Neural progenitor cell (in vitro differentiated cells): ENCODE data around the gene COTL1.

Experiments
- EZH2phosphoT487 ChIP-seq: fragments of 200-600 bp; sonication (generic); IDR thresholded peaks from 2 replicates; pipeline ENCODE4 v1.6.1; 2017; ENCODE audit warnings: antibody characterized with exemption
- TF ChIP-seq, protein P1 (sequence below): fragments of 200-600 bp; sonication (generic); IDR thresholded peaks from 2 replicates; pipeline ENCODE4 v1.5.1; 2017; ENCODE audit warnings: antibody characterized with exemption, mild to moderate bottlenecking

DNA sequence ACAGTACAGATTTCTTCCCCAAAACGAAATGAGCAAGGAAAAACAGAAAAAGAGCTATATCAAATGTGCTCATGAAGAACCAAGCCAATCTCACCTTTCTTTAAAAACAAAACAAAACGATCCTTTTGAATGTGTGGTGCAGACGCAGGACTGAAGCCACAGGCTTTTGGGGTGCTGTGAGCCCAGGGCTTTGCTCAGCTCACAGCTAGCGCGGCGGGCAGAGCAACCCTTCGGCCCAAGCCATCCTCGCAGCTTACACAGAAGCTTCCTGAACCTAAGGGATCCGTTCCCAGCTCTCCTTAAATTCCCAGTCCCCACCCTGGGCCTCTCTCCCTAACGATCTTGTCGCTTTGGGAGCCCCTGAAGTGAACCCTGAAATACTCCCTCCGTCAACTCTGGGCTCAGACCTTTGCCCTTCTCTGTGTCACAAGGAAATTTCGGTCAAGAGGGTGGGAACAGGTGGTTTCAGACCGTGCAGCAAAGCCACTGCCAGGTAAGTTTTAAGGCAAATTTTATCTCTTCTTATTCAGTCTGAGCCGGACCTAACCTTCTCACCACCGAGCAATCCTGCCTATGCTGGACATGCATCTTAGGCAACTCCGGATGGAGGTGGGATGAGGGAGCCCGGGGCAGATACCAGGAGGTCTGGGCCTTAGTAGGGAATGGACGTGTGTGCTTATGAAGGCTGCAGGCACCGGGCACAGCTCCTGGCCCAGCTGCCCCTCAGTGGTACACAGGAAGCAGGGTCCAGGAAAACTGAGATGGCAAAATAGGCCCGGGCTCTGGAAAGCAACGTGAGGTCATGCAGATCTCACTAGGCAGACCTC lies 52.0 kb downstream of the COTL1 start:
- TF ChIP-seq, protein P1, sequence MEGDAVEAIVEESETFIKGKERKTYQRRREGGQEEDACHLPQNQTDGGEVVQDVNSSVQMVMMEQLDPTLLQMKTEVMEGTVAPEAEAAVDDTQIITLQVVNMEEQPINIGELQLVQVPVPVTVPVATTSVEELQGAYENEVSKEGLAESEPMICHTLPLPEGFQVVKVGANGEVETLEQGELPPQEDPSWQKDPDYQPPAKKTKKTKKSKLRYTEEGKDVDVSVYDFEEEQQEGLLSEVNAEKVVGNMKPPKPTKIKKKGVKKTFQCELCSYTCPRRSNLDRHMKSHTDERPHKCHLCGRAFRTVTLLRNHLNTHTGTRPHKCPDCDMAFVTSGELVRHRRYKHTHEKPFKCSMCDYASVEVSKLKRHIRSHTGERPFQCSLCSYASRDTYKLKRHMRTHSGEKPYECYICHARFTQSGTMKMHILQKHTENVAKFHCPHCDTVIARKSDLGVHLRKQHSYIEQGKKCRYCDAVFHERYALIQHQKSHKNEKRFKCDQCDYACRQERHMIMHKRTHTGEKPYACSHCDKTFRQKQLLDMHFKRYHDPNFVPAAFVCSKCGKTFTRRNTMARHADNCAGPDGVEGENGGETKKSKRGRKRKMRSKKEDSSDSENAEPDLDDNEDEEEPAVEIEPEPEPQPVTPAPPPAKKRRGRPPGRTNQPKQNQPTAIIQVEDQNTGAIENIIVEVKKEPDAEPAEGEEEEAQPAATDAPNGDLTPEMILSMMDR = no peak
- TF ChIP-seq EZH2phosphoT487 = no peak
